B cell (primary cell): ENCODE data around the gene WNT1. TPM values are rescaled to one million over a fixed set of nuclear protein-coding genes. Genes with fewer than 3 reads are reported as not detected.

Experiments
- ATAC-seq: fragments of 200-7000 bp; cut with Tn5 transposase; one replicate; pipeline ENCODE4 v1.10.0; 2021; ENCODE audit warnings: low read depth, mild to moderate bottlenecking, moderate number of reproducible peaks, moderate library complexity
- CTCF ChIA-PET: fragments of 350-600 bp; sonication (Branson Sonifier 250); formaldehyde crosslinking; loops from one replicate; lab custom pipeline; 2021; ENCODE audit warnings: antibody characterized with exemption, inconsistent platforms; lab: Charles Lee
- POLR2A ChIA-PET: fragments of 350-600 bp; sonication (Branson Sonifier 250); formaldehyde crosslinking; loops from one replicate; lab custom pipeline; 2021; ENCODE audit warnings: antibody characterized with exemption; lab: Charles Lee
- DNase-seq: peaks from one replicate; pipeline ENCODE4 v3.0.0; 2013
- H2AFZ ChIP-seq: 2 replicates; pipeline ENCODE4 v1.6.1; 2012; ENCODE audit warnings: mild to moderate bottlenecking, low read depth, low read length; ENCODE audit not compliant: insufficient read depth, poor library complexity, severe bottlenecking
- H3K27ac ChIP-seq, 2 donors: 1 replicate in 1 of 2; 2 replicates in 1 of 2; pipeline ENCODE4 v1.5.1; 2012 to 2013; ENCODE audit warnings: low read length in 2 of 2, mild to moderate bottlenecking in 2 of 2, moderate library complexity in 1 of 2
- H3K27me3 ChIP-seq, 4 experiments: fragments of 200-600 bp in 1 of 4; sonication (generic) in 1 of 4; replicated peaks in 1 of 4; 1 replicate in 2 of 4; 2 replicates in 2 of 4; pipeline versions ENCODE4 v1.6.1 to v1.7.0; 2013 to 2016; ENCODE audit warnings: low read length in 3 of 4, mild to moderate bottlenecking in 2 of 4, mixed read lengths in 1 of 4, moderate library complexity in 1 of 4; ENCODE audit not compliant: insufficient read depth in 4 of 4, control insufficient read depth in 3 of 4; ENCODE audit errors: control extremely low read depth in 1 of 4
- H3K36me3 ChIP-seq, 2 experiments: replicated peaks in 1 of 2; 1 replicate in 1 of 2; 2 replicates in 1 of 2; pipeline versions ENCODE4 v1.6.1 to v1.7.1; 2013; ENCODE audit warnings: low read length in 1 of 2; ENCODE audit not compliant: insufficient read depth in 2 of 2, control insufficient read depth in 1 of 2; ENCODE audit errors: control extremely low read depth in 1 of 2, extremely low read depth in 1 of 2
- H3K4me1 ChIP-seq, 2 donors: fragments of 200-600 bp in 1 of 2; sonication (generic) in 1 of 2; 1 replicate in 1 of 2; 2 replicates in 1 of 2; pipeline versions ENCODE4 v1.5.1 to v1.6.1; 2013 to 2017; ENCODE audit warnings: low read length in 2 of 2; ENCODE audit not compliant: control insufficient read depth in 2 of 2, insufficient read depth in 2 of 2
- H3K4me2 ChIP-seq: replicated peaks from 2 replicates; pipeline ENCODE3; 2012; ENCODE audit warnings: mild to moderate bottlenecking, low read depth, low read length; ENCODE audit not compliant: poor library complexity, severe bottlenecking
- H3K4me3 ChIP-seq, 5 experiments: fragments of 200-600 bp in 1 of 5; sonication (generic) in 1 of 5; 1 replicate in 3 of 5; 2 replicates in 2 of 5; pipeline versions ENCODE4 v1.5.1 to v1.7.0; 2011 to 2016; ENCODE audit warnings: low read length in 4 of 5, mild to moderate bottlenecking in 4 of 5, low read depth in 2 of 5, control low read depth in 1 of 5, moderate library complexity in 1 of 5; ENCODE audit not compliant: insufficient read depth in 1 of 5; ENCODE audit errors: control extremely low read depth in 1 of 5, extremely low read depth in 1 of 5
- H3K79me2 ChIP-seq: fragments of 200-600 bp; sonication (generic); one replicate; pipeline ENCODE4 v1.6.0; 2016; ENCODE audit warnings: low read length; ENCODE audit not compliant: control insufficient read depth, insufficient read depth
- H3K9ac ChIP-seq: fragments of 200-600 bp; sonication (generic); 2 replicates; pipeline ENCODE4 v1.6.1; 2017; ENCODE audit warnings: mild to moderate bottlenecking, low read length, moderate library complexity
- H3K9me3 ChIP-seq, 3 donors: one replicate each; pipeline versions ENCODE4 v1.6.1 to v1.7.1; 2013; ENCODE audit warnings: low read length in 2 of 3; ENCODE audit not compliant: control insufficient read depth in 2 of 3, insufficient read depth in 1 of 3; ENCODE audit errors: control extremely low read depth in 1 of 3
- H4K20me1 ChIP-seq: 2 replicates; pipeline ENCODE4 v1.6.0; 2012; ENCODE audit warnings: mild to moderate bottlenecking, low read length; ENCODE audit not compliant: insufficient read depth, control insufficient read depth, poor library complexity, severe bottlenecking
- H3K27ac Mint-ChIP-seq: one replicate; pipeline ENCODE4 v1.8.0; 2021; ENCODE audit warnings: mixed read lengths
- H3K27me3 Mint-ChIP-seq: one replicate; pipeline ENCODE4 v1.8.0; 2021; ENCODE audit warnings: mixed read lengths
- H3K4me1 Mint-ChIP-seq: one replicate; pipeline ENCODE4 v1.8.0; 2021; ENCODE audit warnings: mixed read lengths
- H3K4me3 Mint-ChIP-seq: one replicate; pipeline ENCODE4 v1.8.0; 2021; ENCODE audit warnings: mixed read lengths
- H3K9me3 Mint-ChIP-seq: one replicate; pipeline ENCODE4 v1.8.0; 2022; ENCODE audit warnings: mixed read lengths; ENCODE audit not compliant: insufficient read depth
- CTCF ChIP-seq: fragments of 200-600 bp; IDR thresholded peaks from one replicate; pipeline ENCODE4 v1.8.0; 2022; ENCODE audit warnings: antibody characterized with exemption, mild to moderate bottlenecking
- EZH2 ChIP-seq: IDR thresholded peaks from 2 replicates; pipeline ENCODE4 v1.6.1; 2012; ENCODE audit warnings: borderline replicate concordance, low read depth, mild to moderate bottlenecking, moderate library complexity, low read length; ENCODE audit not compliant: insufficient read depth, poor library complexity, severe bottlenecking
- WGBS: methylation state at CpG from one replicate; pipeline ENCODE4 v1.1.5; 2013; ENCODE audit warnings: missing lambda C conversion rate; ENCODE audit not compliant: insufficient coverage; 5-methylcytosine and 5-hydroxymethylcytosine counted together
- intact Hi-C: fragments of 100-400 bp; cut with micrococcal nuclease; formaldehyde crosslinking; loops from one replicate; pipeline ENCODE4 v1.10.0; 2022
- polyA plus RNA-seq: library from polyadenylated mRNA; depleted of rRNA; stranded (reverse); fragments of >200 nt; gene quantifications from 2 replicates; pipeline ENCODE4 v1.2.3, GENCODE V29; 2012
- total RNA-seq, 2 donors: library from RNA; stranded (reverse); fragments of 120-200 nt in 1 of 2; gene quantifications; 1 replicate in 1 of 2; 2 replicates in 1 of 2; pipeline versions ENCODE4 v1.2.3 to v1.2.4, GENCODE V29; 2013 to 2022

WNT1 gene
- total and polyA plus RNA-seq, 2 donors (not counting 1 experiment from before 2014, with no cell fraction given) = 0.55 TPM; not detected in 1

- ATAC-seq = no peak
- ChIA-PET POLR2A (interaction anchor here (1.7 kb wide), 1 partner anchor 15 kb away, joined by 4 read pairs; no protein-coding TSS in a partner anchor), CTCF (interaction anchor here (0.9 to 6.7 kb wide), 14 partner anchors 10 to 167 kb away, joined by 3 to 61 read pairs (median 4); partner anchors contain the start of genes ARF3, DDX23, FKBP11 and PRKAG1)
- H3K27me3 Mint-ChIP-seq = peaks cover 40% of the 10 kb centered on the region
- DNase-seq = no peak
- peaks cover 26% of the 10 kb centered on the region for H3K4me1 Mint-ChIP-seq
- TF ChIP-seq CTCF (no peak), EZH2 (no peak)
- H3K36me3 ChIP-seq = no peaks in the 10 kb centered on the region
- intact Hi-C loops = loop anchor here (2.0 kb wide), 1 partner anchor 13 kb away; no protein-coding TSS in a partner anchor
- H4K20me1 ChIP-seq = no peaks in the 10 kb centered on the region
- H3K27me3 ChIP-seq = peaks cover 0 to 67% (median 31%) of the 10 kb centered on the region in 4 experiments
- H3K4me3 Mint-ChIP-seq = no peak overlapping the region
- peaks cover 24 to 30% of the 10 kb centered on the region in 2 donors for H3K4me1 ChIP-seq
- no peak overlapping the region for H2AFZ ChIP-seq
- H3K4me3 ChIP-seq = no peak overlapping the region
- no peak overlapping the region for H3K4me2 ChIP-seq
- peaks cover 0 to 4% (median 0%) of the 10 kb centered on the region in 3 donors for H3K9me3 ChIP-seq
- 91% methylated on average over 3 of the region's 3 CpGs for WGBS
- no peak overlapping the region for H3K9ac ChIP-seq
- H3K27ac ChIP-seq = no peak overlapping the region
- H3K9me3 Mint-ChIP-seq = no peaks in the 10 kb centered on the region
- H3K27ac Mint-ChIP-seq = no peak overlapping the region
- H3K79me2 ChIP-seq = no peaks in the 10 kb centered on the region
Measured at GRCh38 chr12:48993787-48994186, 15.7 kb downstream of the WNT1 start.
